ENCODE measurements around the gene SIGLEC11. TPM values are rescaled to one million over a fixed set of nuclear protein-coding genes. Genes with fewer than 3 reads are reported as not detected.
"Not testable (repeated sequence)": the region's sequence is repeated elsewhere in the genome, so short reads cannot be mapped to it uniquely, and the experiment has no call there.

SIGLEC11 gene
- total and polyA plus RNA-seq, 2 donors from 2014 or later, result 1.2 to 1.5 TPM

DNA sequence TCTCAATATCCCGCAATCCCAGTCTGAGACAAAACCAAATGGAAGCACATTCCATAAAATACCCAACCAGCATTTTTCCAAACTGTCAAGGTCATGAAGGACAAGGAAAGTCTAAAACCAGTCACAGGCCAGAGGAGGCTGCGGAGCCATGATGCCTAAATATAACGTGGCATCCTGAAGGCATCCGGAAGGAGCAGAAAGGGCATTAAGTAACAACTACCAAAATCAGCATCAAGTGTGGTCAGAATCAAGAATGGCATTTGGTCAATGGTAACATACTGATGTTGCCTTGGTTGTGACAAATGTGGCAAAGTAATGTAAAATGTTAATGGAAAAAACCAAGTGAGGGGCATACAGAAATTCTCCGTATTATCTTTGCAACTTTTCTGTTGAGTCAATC lies 35.5 kb downstream of the SIGLEC11 start:
- Histone ChIP-seq H3K27ac (ENCODE audit: low read depth in 2 of 2, low read length in 2 of 2) (no peak overlapping the region), H3K4me3 (ENCODE audit: low read length in 3 of 3) (no peak overlapping the region), H3K4me1 (ENCODE audit: control insufficient read depth in 2 of 3, insufficient read depth in 2 of 3, low read depth in 1 of 3, low read length in 3 of 3) (peaks cover 3 to 12% (median 4%) of the 10 kb centered on the region in 3 donors), H3K27me3 (ENCODE audit: control insufficient read depth, insufficient read depth, low read length) (no peaks in the 10 kb centered on the region), H3K9me3 (ENCODE audit: control insufficient read depth in 2 of 3, insufficient read depth in 1 of 3, low read length in 3 of 3) (no peaks in the 10 kb centered on the region), H3K9ac (ENCODE audit: low read length in 3 of 3) (no peak overlapping the region), H3K36me3 (ENCODE audit: control insufficient read depth in 2 of 3, insufficient read depth in 3 of 3, low read length in 3 of 3) (peaks cover 2 to 6% (median 6%) of the 10 kb centered on the region in 3 donors)
- intact Hi-C loops (cut with DNase I), result no loop called here
- TF ChIP-seq, protein P1, sequence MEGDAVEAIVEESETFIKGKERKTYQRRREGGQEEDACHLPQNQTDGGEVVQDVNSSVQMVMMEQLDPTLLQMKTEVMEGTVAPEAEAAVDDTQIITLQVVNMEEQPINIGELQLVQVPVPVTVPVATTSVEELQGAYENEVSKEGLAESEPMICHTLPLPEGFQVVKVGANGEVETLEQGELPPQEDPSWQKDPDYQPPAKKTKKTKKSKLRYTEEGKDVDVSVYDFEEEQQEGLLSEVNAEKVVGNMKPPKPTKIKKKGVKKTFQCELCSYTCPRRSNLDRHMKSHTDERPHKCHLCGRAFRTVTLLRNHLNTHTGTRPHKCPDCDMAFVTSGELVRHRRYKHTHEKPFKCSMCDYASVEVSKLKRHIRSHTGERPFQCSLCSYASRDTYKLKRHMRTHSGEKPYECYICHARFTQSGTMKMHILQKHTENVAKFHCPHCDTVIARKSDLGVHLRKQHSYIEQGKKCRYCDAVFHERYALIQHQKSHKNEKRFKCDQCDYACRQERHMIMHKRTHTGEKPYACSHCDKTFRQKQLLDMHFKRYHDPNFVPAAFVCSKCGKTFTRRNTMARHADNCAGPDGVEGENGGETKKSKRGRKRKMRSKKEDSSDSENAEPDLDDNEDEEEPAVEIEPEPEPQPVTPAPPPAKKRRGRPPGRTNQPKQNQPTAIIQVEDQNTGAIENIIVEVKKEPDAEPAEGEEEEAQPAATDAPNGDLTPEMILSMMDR (IDR thresholded peaks at IDR 0.05; ENCODE audit: borderline replicate concordance, extremely low read depth, insufficient read depth), result no peak
- FAIRE-seq, result no peak
- DNase-seq, result no peak

DNA sequence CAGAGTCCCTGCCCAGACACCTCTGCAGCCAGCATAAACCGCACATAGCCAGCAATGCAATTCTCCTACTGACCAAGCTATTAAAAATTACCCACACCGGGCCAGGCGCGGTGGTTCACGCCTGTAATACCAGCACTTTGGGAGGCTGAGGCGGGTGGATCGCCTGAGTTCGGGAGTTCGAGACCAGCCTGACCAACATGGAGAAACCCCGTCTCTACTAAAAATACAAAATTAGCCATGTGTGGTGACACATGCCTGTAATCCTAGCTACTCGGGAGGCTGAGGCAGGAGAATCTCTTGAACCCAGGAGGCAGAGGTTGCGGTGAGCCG lies 36.1 kb downstream of the SIGLEC11 start:
- intact Hi-C loops (cut with DNase I); H3K9me3 ChIP-seq (ENCODE audit: control insufficient read depth in 2 of 3, insufficient read depth in 1 of 3, low read length in 3 of 3); H3K27ac ChIP-seq (ENCODE audit: low read depth in 2 of 2, low read length in 2 of 2); H3K4me3 ChIP-seq (ENCODE audit: low read length in 3 of 3); H3K27me3 ChIP-seq (ENCODE audit: control insufficient read depth, insufficient read depth, low read length); FAIRE-seq; H3K9ac ChIP-seq (ENCODE audit: low read length in 3 of 3); H3K36me3 ChIP-seq (ENCODE audit: control insufficient read depth in 2 of 3, insufficient read depth in 3 of 3, low read length in 3 of 3): not testable (repeated sequence)
- peaks cover 3 to 12% (median 4%) of the 10 kb centered on the region in 3 donors for H3K4me1 ChIP-seq (ENCODE audit: control insufficient read depth in 2 of 3, insufficient read depth in 2 of 3, low read depth in 1 of 3, low read length in 3 of 3)
- DNase-seq, result peak in 1 of 5 donors; percentile 40

DNA sequence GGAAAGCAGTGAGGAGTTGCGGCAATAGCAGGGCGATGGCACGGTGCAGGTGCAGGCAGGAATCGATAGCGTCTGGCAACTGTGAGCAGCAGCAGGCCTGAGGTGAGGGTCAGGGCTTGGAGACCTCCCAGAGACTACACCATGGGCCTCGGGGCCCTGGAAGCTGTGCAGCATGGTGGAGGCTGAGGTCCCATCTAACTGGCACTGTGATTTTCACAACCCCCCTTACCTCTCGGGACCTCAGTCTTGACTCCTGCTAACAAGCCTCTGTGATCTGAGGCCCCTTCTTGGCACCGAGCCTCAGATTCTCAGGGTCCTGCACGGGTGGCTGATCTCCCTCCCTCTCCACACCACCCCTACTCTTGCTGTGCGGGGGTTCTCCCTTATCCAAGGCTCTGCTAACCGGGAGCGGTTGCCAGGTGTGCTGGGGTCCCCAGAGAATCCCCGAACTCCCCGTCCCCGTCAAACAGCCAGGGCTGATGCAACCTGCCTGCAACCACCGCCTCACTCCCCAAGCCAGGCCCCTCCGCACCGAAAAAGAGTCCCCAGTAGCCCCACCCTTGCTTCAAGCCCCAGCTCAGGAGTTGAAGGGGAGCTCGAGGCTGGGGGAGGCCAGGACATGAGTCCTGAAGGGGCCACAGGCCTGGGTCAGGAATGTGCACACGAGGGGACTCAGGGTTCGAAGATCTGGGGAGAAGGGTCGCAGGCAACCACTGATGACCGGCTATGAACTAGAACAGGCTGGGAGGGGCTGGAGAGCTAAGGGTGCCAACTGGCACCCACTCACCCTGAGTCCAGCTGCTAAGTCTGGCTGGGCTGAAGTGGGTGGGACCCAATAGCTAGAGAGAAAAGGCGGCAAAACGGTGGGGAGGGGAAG lies 36.7 kb downstream of the SIGLEC11 start:
- no peak overlapping the region for H3K9ac ChIP-seq (ENCODE audit: low read length in 3 of 3)
- DNase-seq, result peak in 1 of 5 donors; percentile 70
- H3K27me3 ChIP-seq (ENCODE audit: control insufficient read depth, insufficient read depth, low read length), result no peaks in the 10 kb centered on the region
- intact Hi-C loops (cut with DNase I), result no loop called here
- FAIRE-seq, result no peak
- no peaks in the 10 kb centered on the region for H3K9me3 ChIP-seq (ENCODE audit: control insufficient read depth in 2 of 3, insufficient read depth in 1 of 3, low read length in 3 of 3)
- H3K4me3 ChIP-seq (ENCODE audit: low read length in 3 of 3), result no peak overlapping the region
- H3K4me1 ChIP-seq (ENCODE audit: control insufficient read depth in 2 of 3, insufficient read depth in 2 of 3, low read depth in 1 of 3, low read length in 3 of 3), result peaks cover 3 to 12% (median 4%) of the 10 kb centered on the region in 3 donors
- H3K27ac ChIP-seq (ENCODE audit: low read depth in 2 of 2, low read length in 2 of 2), result no peak overlapping the region
- TF ChIP-seq, protein P1 (IDR thresholded peaks at IDR 0.05; ENCODE audit: borderline replicate concordance, extremely low read depth, insufficient read depth), result no peak
- peaks cover 2 to 6% (median 6%) of the 10 kb centered on the region in 3 donors for H3K36me3 ChIP-seq (ENCODE audit: control insufficient read depth in 2 of 3, insufficient read depth in 3 of 3, low read length in 3 of 3)
